GM12891 (cell line): ENCODE data around the gene BIVM.

Experiments
- DNase-seq: peaks from one replicate; pipeline ENCODE4 v3.0.0; 2011; ENCODE audit warnings: low spot score; ENCODE audit not compliant: insufficient read length
- FAIRE-seq: peaks from 2 replicates; lab custom pipeline; 2011; peaks lifted over from hg19 to GRCh38; lab: Jason Lieb, UNC
- PAX5 ChIP-seq: IDR thresholded peaks from 2 replicates; pipeline ENCODE4 v1.6.1; 2011; ENCODE audit warnings: low read length, moderate library complexity, mild to moderate bottlenecking; ENCODE audit not compliant: insufficient read depth, severe bottlenecking
- POLR2A ChIP-seq: IDR thresholded peaks from 2 replicates; pipeline ENCODE4 v1.6.1; 2011; ENCODE audit warnings: low read depth, low read length, control low read depth
- POLR2AphosphoS5 ChIP-seq: IDR thresholded peaks from 2 replicates; pipeline ENCODE4 v1.6.1; 2011; ENCODE audit warnings: low read depth, low read length, control low read depth
- POU2F2 ChIP-seq: IDR thresholded peaks from 2 replicates; pipeline ENCODE4 v1.6.1; 2011; ENCODE audit warnings: low read depth, mild to moderate bottlenecking, control low read depth, low read length, moderate library complexity
- SPI1 ChIP-seq: IDR thresholded peaks from 2 replicates; pipeline ENCODE4 v1.6.1; 2011; ENCODE audit warnings: low read depth, low read length, control low read depth
- TAF1 ChIP-seq: IDR thresholded peaks from 2 replicates; pipeline ENCODE4 v1.6.1; 2011; ENCODE audit warnings: low read depth, low read length, control low read depth

The BIVM gene

DNA sequence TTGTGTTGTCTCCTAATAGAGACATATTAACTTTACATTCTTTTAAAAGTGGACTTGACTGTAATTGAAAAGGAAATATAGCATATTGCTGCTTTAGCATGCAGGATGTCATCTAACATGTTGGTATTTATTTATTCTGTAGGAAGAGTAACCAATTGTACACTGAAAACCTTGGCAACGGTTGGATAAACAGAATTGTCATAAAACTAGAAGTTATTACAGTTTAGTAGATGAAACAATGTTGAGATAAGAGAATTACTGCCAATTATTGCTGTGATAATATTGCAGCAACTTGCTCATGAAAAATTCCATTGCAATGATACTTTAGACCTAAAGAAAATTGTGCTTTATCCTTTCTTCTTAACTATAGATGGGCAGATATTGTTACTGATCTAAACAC lies 39.4 kb downstream of the BIVM start:
- DNase-seq (no peak), FAIRE-seq (no peak)
- TF ChIP-seq POU2F2 = no peak
- TF ChIP-seq PAX5 = no peak
- TF ChIP-seq POLR2A = no peak

DNA sequence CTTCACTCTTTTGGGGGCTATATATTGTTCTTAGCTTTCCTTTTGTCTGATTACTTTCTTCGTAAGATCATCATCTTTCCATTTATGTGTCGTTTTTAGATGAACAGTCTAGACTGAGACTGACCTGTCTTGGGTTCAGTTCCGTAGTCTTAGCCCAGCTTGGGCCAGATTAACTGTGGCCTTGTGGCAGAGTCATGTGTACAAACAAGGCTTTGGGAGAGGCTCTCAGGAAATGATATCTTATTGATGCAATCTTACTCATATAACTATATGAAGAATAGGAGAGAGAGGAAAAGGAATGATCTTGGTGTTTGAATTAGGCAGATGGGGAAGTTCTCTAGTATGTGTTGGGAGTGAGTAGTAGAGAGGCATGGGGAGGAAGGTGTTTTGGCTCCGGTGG lies 40.1 kb downstream of the BIVM start:
- no peak for TF ChIP-seq SPI1
- no peak for TF ChIP-seq TAF1
- no peak for TF ChIP-seq PAX5
- TF ChIP-seq POLR2AphosphoS5 = no peak
- no peak for TF ChIP-seq POU2F2
- TF ChIP-seq POLR2A = no peak
- FAIRE-seq (no peak), DNase-seq (no peak)

DNA sequence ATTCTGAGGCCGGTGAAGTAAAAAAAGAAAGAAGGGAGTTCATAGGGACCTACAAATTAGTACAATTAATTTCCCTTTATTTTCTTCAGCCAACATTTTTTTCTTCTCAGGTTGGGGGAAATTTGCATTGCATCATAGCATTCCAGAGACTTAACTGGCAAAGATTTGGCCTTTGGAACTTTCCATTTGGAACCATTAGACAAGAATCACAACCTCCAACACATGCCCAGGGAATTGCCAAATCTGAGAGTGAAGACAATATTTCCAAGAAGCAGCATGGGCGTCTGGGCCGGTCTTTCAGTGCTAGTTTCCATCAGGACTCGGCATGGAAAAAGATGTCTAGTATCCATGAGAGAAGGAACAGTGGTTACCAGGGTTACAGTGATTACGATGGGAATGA lies 40.5 kb downstream of the BIVM start:
- DNase-seq (no peak), FAIRE-seq (no peak)
- TF ChIP-seq SPI1 (no peak), TAF1 (no peak), PAX5 (no peak), POLR2AphosphoS5 (no peak), POU2F2 (no peak), POLR2A (no peak)

DNA sequence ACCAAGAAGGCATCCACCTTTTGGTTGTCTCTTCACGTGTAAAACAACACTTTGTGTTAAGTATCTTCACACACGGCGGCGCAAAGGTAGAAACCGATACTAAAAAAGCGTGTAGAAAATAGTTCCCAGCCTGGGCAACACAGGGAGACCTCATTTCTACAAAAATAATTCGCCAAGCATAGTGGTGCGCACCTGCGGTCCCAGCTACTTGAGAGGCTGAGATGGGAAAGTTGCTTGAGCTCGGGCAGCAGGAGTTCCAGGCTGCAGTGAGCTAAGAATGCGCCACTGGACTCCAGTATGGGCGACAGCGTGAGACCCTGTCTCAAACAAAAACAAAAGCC lies 46.3 kb downstream of the BIVM start:
- TF ChIP-seq POU2F2 = no peak
- no peak for DNase-seq
- no peak for FAIRE-seq

DNA sequence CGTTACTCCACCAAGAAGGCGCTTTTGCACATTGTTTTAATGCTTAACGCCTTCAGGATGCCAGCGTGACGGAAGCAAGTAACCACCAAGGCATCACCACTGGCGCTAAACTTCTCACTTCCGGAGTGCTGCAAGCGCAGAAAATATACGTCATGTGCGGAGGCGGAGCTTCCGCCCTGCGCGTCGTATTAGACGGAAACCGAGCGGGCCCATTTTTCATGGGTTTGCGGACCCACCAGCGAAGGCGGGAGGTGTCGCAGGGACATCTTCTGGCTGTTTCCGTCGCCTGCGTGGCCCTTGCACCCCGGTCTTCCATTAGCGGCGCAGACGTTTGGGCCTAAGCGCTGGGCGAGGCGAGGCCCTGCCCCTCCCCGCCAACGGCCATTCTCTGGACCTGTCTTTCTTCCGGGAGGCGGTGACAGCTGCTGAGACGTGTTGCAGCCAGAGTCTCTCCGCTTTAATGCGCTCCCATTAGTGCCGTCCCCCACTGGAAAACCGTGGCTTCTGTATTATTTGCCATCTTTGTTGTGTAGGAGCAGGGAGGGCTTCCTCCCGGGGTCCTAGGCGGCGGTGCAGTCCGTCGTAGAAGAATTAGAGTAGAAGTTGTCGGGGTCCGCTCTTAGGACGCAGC lies 46.8 kb downstream of the BIVM start, which contains the start of gene ERCC5:
ERCC5 (plus strand) TSS at position 403 of the 631 bp plus-strand sequence. CDS start 235 bp downstream, outside the sequence.
- TF ChIP-seq TAF1 (peak; percentile 48), POLR2A (peak; percentile 92), POU2F2 (no peak; the same call in none of the 2 replicates), PAX5 (no peak), POLR2AphosphoS5 (peak; percentile 83; the same call in 1 of the 2 replicates), SPI1 (peak; percentile 47; the same call in 1 of the 2 replicates)
- peak; percentile 37 for DNase-seq
- FAIRE-seq = peak; percentile 99

DNA sequence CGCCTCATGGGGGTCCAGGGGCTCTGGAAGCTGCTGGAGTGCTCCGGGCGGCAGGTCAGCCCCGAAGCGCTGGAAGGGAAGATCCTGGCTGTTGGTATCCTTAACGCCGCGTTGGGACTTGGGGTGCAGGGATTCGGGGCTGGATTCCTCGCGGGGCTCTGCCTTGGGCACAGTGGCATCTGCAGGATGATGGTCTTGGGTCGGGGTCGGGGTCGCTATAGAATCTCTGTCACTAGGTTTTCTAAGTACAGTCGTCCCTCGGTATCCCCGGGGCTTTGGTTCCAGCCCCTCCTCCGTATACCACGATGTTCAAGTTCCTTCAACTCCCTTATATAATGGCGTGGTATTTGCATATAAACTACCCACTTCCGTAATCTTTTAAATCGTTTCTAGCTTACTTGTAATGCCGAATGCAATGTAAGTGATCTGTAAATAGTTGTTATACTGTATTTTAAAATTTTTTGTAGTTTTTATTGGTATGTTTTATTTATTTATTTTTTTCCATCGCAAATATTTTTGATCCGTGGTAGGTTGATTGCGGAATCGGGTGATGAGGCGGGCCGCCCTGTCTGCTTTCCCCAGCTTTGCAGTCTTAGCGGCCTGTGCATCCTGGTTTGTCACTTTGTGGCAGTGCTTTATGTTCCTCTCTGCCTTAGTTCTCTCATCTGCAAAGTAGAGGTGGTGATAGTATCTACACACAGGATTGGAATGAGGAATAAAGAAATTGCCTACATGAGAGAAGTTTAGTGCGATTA lies 47.5 kb downstream of the BIVM start:
- FAIRE-seq = peak; percentile 69
- peak; percentile 82 for TF ChIP-seq POLR2AphosphoS5
- TF ChIP-seq TAF1 = peak; percentile 12; the same call in 1 of the 2 replicates
- no peak for TF ChIP-seq PAX5
- TF ChIP-seq POLR2A = peak; percentile 74
- TF ChIP-seq POU2F2 = peak; percentile 93
- peak; percentile 87 for TF ChIP-seq SPI1

DNA sequence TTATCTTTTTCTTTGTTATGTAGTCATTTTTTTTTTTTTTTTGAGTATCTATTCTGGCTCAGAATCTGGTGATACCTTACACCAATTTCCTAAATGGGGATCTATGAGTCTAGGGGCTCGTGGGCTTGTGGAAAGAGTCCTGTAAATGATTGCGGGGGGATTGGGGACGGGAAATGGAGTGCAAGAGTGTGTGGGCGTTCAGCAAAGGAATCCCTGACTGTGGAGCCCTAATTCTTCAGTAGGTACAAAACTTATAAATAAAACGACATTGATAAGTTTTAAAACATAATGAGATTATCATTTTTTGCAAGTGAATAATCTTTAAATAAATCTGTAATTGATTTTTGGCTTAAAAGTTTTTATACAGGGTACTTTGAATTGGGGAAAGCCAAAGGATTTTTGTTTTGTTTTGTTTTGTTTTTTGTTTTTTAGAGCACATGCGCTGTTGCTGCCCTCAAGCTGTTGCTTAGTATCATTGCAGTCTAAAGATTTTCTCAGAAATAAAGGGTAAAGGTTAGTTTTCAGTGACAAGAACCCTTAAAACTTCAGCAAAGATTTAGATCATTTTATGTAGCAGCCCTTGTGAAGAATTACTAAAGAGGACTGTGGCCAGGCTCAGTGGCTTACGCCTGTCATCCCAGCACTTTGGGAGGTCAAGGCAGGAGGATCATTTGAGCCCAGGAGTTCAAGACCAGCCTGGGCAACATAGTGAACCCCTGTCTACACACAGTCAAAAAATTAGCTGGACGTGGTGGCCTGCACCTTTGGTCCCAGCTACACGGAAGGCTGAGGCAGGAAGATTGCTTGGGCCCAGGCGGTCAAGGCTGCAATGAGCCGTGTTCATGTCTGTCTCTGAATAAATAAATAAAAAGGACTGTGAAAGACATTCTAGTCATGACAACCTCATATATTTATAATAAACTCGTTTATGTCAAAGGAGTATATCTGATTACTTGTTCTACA lies 48.6 kb downstream of the BIVM start:
- TF ChIP-seq PAX5 (no peak), POU2F2 (no peak), TAF1 (no peak), SPI1 (no peak), POLR2A (no peak), POLR2AphosphoS5 (no peak)
- DNase-seq (no peak), FAIRE-seq (no peak)

More for the DNA sequence above, 47.5 kb downstream of the BIVM start:
- DNase-seq = no peak

DNA sequence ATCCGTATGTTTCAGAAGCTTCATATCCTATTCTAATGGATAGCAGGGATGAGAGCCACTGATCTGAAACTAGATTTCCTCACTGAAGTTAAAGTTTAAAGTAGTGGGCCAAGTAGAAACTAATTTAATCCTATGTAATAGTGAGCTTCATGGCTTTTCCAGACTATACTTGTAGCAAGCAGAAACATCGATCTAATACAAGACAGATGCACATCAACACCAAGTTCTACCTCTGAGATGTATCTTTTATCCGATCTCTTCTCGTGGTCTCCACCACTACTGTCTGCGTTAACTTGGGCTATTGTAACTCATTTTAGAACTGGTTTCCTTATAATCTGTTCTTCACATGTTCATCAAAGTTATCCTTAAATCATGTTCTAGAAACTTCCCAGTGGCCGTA lies 50.0 kb downstream of the BIVM start:
- TF ChIP-seq POLR2A (no peak), PAX5 (no peak), SPI1 (no peak), TAF1 (no peak), POLR2AphosphoS5 (no peak), POU2F2 (no peak)
- DNase-seq = no peak
- no peak for FAIRE-seq

DNA sequence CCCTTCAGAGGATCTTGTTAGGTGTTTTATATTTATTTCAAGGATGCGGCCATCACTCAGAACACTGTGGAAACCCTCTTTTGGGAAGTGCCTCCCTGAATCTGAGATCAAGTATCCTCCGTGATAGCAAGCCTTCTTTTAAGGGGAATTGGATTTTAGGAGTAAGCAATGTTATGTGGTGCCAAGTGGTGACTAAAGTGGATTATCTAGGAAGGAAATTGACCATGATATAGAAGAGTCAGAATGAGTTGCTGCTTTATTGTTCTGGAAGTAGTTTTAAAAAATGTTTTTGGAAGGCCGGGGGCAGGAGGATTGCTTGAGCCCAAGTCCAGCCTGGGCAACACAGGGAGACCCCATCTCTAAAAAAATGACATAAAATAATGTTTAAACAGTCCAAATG lies 53.6 kb downstream of the BIVM start:
- DNase-seq (no peak), FAIRE-seq (no peak)
- TF ChIP-seq POLR2A = no peak
- TF ChIP-seq POLR2AphosphoS5 = no peak
- no peak for TF ChIP-seq POU2F2
- TF ChIP-seq TAF1 = no peak
- TF ChIP-seq SPI1 = no peak
- TF ChIP-seq PAX5 = no peak
